Hepatocyte (in vitro differentiated cells): ENCODE results near the gene PKP1.

Experiments used
- CTCF ChIP-seq: fragments of 200-600 bp; sonication (generic); IDR thresholded peaks from 2 replicates; pipeline ENCODE4 v1.5.1; 2016; ENCODE audit warnings: antibody characterized with exemption, mild to moderate bottlenecking; ENCODE audit not compliant: poor library complexity
- EZH2 ChIP-seq: fragments of 200-600 bp; sonication (generic); IDR thresholded peaks from 2 replicates; pipeline ENCODE4 v1.6.1; 2016; ENCODE audit warnings: antibody characterized with exemption, mild to moderate bottlenecking, borderline replicate concordance

- TF ChIP-seq CTCF (no peak), EZH2 (no peak)
Measured at GRCh38 chr1:201341377-201341776, 58.1 kb downstream of the PKP1 start.
